ENCODE data around the gene KCNK5. TPM values are rescaled to one million over a fixed set of nuclear protein-coding genes. Genes with fewer than 3 reads are reported as not detected.
A peak's percentile ranks its signal among the peaks of the same experiment; 100 is the strongest.

Gene KCNK5, protein sequence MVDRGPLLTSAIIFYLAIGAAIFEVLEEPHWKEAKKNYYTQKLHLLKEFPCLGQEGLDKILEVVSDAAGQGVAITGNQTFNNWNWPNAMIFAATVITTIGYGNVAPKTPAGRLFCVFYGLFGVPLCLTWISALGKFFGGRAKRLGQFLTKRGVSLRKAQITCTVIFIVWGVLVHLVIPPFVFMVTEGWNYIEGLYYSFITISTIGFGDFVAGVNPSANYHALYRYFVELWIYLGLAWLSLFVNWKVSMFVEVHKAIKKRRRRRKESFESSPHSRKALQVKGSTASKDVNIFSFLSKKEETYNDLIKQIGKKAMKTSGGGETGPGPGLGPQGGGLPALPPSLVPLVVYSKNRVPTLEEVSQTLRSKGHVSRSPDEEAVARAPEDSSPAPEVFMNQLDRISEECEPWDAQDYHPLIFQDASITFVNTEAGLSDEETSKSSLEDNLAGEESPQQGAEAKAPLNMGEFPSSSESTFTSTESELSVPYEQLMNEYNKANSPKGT
- total RNA-seq (2012; rRNA removed) = under 0.01 and 0.25 TPM in 2 replicates

DNA sequence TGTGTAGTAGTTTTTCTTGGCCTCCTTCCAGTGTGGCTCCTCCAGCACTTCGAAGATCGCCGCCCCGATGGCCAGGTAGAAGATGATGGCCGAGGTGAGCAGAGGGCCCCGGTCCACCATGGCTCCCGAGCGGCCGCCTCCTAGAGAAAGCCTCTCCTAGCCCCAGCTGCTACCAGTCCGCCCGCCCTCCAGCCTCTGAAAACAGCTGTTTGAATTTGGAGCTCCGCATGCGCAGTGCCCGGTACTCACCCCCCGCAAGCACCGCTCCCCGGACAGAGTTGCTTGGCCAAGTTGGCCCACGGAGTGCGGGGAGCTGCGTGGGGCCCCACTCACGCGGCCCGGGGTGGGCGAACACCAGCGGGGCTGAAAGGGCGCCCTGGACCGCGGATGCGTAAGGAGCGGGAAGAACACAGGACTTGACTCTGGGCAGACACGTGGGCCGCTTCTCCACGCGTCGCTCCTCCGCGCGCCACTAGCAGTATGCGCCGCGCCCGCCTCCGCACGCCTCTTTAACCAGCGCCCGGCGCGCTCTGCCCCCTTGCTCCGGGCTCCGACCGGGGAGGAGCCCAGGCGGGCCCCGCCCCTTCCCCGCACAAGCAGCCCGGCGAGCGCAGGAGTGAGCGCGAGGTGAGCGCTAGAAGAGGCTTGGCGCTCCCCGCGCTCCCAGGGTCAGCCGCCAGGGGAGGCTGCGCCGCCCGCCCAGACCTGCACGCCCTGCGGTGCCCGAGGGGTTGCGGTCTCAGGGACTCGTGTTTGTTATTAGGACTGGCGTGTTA is at the start of gene KCNK5:
KCNK5 (minus strand) TSS at position 484 of the 776 bp plus-strand sequence; CDS start at position 120, 364 bp downstream.
- Histone ChIP-seq H3K36me3 (ENCODE audit: insufficient read depth, low read length) (no peaks in the 10 kb centered on the region), H3K9ac (ENCODE audit: low read depth, low read length) (no peak within 1 kb of the TSS), H3K4me3 (ENCODE audit: low read length) (peak within 1 kb of the TSS; percentile 59), H3K4me1 (ENCODE audit: control insufficient read depth, insufficient read depth, low read length) (peaks cover 6% of the 10 kb centered on the region), H3K4me2 (ENCODE audit: low read length) (peak within 1 kb of the TSS; percentile 83), H3K27me3 (ENCODE audit: control insufficient read depth, insufficient read depth, low read length) (peaks cover 33% of the 10 kb centered on the region), H3K9me3 (replicated peaks; ENCODE audit: low read length) (no peaks in the 10 kb centered on the region)

DNA sequence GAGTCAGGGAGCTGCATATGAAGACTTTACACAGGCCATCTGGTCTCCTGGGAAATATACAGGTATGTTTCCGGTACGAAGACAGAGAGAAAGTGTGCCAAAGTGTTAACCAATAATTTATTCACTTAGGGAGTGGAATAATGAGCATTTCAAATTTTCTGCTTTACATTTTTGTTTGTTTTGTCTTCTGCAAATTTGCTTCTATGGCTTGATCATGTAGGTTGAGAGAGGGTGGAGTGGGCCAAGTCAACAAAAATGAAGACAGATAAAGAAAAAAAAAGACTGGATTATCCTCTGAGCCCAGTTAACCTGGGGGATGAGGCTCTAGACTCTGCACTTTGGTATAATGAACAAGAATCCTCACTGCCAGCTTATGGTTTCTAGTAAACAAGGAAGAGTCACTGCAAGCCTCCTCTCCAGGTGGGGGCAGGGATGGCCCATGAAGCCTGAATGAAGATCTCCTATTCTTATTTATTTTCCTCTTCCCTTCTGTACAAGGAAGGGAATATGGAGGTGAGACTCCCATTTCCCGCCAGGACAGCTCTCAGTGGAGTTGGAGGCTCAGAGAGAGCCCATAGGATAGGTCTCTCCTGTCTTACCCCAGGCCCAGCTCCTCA is 47.2 kb upstream of the KCNK5 start:
- H3K36me3 ChIP-seq (ENCODE audit: insufficient read depth, low read length) = no peaks in the 10 kb centered on the region
- H3K9me3 ChIP-seq (replicated peaks; ENCODE audit: low read length) = no peaks in the 10 kb centered on the region
- no peak overlapping the region for H3K9ac ChIP-seq (ENCODE audit: low read depth, low read length)
- no peak overlapping the region for H3K4me2 ChIP-seq (ENCODE audit: low read length)
- H3K4me1 ChIP-seq (ENCODE audit: control insufficient read depth, insufficient read depth, low read length) = no peaks in the 10 kb centered on the region
- H3K27me3 ChIP-seq (ENCODE audit: control insufficient read depth, insufficient read depth, low read length) = no peaks in the 10 kb centered on the region
- H3K4me3 ChIP-seq (ENCODE audit: low read length) = no peak overlapping the region

DNA sequence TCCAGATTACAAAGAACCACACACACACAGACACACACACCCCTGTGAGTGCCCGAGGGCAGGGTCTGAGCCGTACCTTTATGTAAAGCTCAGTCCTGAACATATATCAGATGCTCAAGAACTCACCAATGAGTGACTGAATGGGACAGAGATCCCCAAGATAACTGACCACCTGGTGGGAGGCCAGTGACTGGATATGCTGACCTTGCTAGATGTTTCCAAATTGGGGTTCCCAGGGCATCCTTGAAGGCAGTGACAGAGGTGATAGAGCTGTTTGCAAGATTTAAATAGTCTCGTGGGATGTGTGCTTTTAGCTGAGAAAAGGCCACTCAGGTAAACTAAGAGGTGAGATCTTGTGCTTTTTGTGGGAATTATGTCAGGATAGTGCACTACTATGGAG is 45.6 kb upstream of the KCNK5 start:
- no peaks in the 10 kb centered on the region for H3K27me3 ChIP-seq (ENCODE audit: control insufficient read depth, insufficient read depth, low read length)
- no peak overlapping the region for H3K4me3 ChIP-seq (ENCODE audit: low read length)
- no peaks in the 10 kb centered on the region for H3K9me3 ChIP-seq (replicated peaks; ENCODE audit: low read length)
- no peaks in the 10 kb centered on the region for H3K36me3 ChIP-seq (ENCODE audit: insufficient read depth, low read length)
- H3K4me2 ChIP-seq (ENCODE audit: low read length) = no peak overlapping the region
- no peak overlapping the region for H3K9ac ChIP-seq (ENCODE audit: low read depth, low read length)
- no peaks in the 10 kb centered on the region for H3K4me1 ChIP-seq (ENCODE audit: control insufficient read depth, insufficient read depth, low read length)

DNA sequence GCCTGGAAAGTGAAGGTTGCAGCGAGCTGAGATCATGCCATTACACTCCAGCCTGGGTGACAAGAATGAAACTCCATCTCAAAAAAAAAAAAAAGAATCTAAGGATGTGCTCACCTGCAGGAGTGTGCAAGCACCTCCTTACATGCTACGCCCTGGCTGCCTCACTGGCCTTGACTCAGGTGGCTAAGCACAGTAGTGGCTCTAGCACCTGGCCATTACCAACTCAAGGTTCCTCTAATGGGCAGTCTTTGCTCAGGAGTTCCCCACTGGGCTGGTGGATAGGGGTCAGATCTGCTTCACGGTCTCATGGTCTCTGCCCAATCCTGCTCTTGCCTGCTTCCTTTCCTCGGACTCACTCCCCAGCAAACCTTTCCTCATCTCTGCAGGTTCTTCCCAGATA is 45.2 kb upstream of the KCNK5 start:
- no peaks in the 10 kb centered on the region for H3K9me3 ChIP-seq (replicated peaks; ENCODE audit: low read length)
- no peak overlapping the region for H3K4me3 ChIP-seq (ENCODE audit: low read length)
- no peaks in the 10 kb centered on the region for H3K27me3 ChIP-seq (ENCODE audit: control insufficient read depth, insufficient read depth, low read length)
- H3K36me3 ChIP-seq (ENCODE audit: insufficient read depth, low read length) = no peaks in the 10 kb centered on the region
- H3K4me1 ChIP-seq (ENCODE audit: control insufficient read depth, insufficient read depth, low read length) = no peaks in the 10 kb centered on the region
- H3K9ac ChIP-seq (ENCODE audit: low read depth, low read length) = no peak overlapping the region
- H3K4me2 ChIP-seq (ENCODE audit: low read length) = no peak overlapping the region

DNA sequence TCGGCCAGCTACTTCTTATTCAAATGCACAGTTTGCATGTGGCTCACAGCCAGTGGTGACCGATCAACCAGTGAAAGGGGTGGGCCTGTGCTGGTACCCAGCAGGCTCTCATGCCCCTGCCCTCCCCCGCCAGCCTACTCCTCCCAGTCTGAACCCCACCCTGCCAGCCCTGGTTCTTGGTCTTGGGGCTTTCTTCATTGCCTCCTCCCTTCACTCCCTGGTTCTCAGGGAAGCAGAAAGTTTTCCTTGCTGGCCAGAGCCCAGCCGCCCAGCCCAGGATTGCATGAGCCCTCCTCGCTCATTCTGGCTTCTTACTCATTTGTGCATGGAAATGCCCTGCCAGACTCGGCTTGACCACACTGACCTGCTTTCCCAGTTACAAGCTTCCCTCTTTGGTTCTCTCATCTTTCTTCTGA is 44.1 kb upstream of the KCNK5 start:
- no peak overlapping the region for H3K4me2 ChIP-seq (ENCODE audit: low read length)
- no peaks in the 10 kb centered on the region for H3K27me3 ChIP-seq (ENCODE audit: control insufficient read depth, insufficient read depth, low read length)
- no peak overlapping the region for H3K9ac ChIP-seq (ENCODE audit: low read depth, low read length)
- no peak overlapping the region for H3K4me3 ChIP-seq (ENCODE audit: low read length)
- no peaks in the 10 kb centered on the region for H3K9me3 ChIP-seq (replicated peaks; ENCODE audit: low read length)
- H3K4me1 ChIP-seq (ENCODE audit: control insufficient read depth, insufficient read depth, low read length) = no peaks in the 10 kb centered on the region
- no peaks in the 10 kb centered on the region for H3K36me3 ChIP-seq (ENCODE audit: insufficient read depth, low read length)

DNA sequence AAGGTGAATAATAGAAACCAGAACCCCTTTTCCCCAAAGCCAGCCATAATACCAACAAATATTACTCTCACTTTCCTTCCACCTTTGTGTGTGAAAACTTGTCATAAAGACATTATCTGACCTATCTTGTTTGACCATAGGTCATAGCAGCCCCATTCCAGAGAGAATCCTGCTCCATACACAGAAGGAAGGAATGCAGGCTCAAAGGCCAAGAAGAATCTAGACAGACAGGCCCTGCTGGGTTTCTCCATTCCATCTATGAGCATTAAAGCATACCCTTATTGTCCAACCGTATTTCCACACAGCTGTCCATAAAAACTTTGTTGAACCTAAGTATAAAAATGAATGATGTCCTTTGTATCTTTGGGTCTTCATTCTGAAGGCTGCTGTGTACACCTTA is 40.7 kb upstream of the KCNK5 start:
- Histone ChIP-seq H3K4me1 (ENCODE audit: control insufficient read depth, insufficient read depth, low read length) (no peaks in the 10 kb centered on the region), H3K4me3 (ENCODE audit: low read length) (no peak overlapping the region), H3K36me3 (ENCODE audit: insufficient read depth, low read length) (no peaks in the 10 kb centered on the region), H3K27me3 (ENCODE audit: control insufficient read depth, insufficient read depth, low read length) (no peaks in the 10 kb centered on the region), H3K4me2 (ENCODE audit: low read length) (no peak overlapping the region), H3K9me3 (replicated peaks; ENCODE audit: low read length) (no peaks in the 10 kb centered on the region), H3K9ac (ENCODE audit: low read depth, low read length) (no peak overlapping the region)

DNA sequence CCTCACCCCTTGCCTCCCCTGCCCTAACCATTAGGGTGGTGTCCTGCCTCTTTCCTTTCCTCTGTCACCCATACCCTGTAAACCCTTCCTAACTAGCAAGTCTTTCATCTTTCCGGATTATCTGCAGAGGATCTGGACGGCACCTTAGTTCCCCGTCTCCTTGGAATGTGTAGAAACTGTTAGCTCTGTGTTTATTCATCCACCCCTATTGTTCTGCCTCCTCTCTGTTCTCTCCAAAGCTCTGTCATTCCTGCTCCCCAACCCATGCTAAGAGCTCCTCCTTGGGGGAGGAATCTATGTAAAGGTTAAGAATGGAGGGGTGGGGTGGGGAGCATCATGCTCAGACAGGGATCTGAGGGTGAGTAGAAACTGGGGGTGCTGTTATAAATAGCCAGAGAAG is 39.4 kb upstream of the KCNK5 start:
- no peak overlapping the region for H3K9ac ChIP-seq (ENCODE audit: low read depth, low read length)
- no peaks in the 10 kb centered on the region for H3K36me3 ChIP-seq (ENCODE audit: insufficient read depth, low read length)
- H3K4me2 ChIP-seq (ENCODE audit: low read length) = no peak overlapping the region
- H3K4me1 ChIP-seq (ENCODE audit: control insufficient read depth, insufficient read depth, low read length) = no peaks in the 10 kb centered on the region
- no peaks in the 10 kb centered on the region for H3K27me3 ChIP-seq (ENCODE audit: control insufficient read depth, insufficient read depth, low read length)
- no peak overlapping the region for H3K4me3 ChIP-seq (ENCODE audit: low read length)
- no peaks in the 10 kb centered on the region for H3K9me3 ChIP-seq (replicated peaks; ENCODE audit: low read length)

DNA sequence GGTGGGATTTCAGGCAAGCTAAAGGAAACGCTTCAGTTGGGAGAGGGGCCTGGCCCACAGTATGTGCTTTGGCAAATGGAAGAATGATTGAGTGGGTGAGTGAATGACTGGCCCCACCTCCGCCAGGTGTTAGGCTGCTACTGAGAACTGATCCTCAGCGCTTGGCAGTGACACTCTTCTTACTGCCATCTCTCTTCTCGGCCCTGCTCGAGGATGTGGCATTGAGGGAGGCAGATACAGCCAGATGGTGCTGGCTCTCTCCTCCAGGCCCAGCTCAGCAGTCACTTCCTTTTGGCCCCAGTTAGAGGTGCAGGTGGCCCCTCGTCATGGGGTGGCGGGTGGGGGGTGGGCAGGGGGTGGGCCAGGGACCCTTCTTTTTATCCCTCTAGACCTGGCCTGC is 38.9 kb upstream of the KCNK5 start:
- Histone ChIP-seq H3K36me3 (ENCODE audit: insufficient read depth, low read length) (no peaks in the 10 kb centered on the region), H3K27me3 (ENCODE audit: control insufficient read depth, insufficient read depth, low read length) (no peaks in the 10 kb centered on the region), H3K9me3 (replicated peaks; ENCODE audit: low read length) (no peaks in the 10 kb centered on the region), H3K4me1 (ENCODE audit: control insufficient read depth, insufficient read depth, low read length) (no peaks in the 10 kb centered on the region), H3K4me2 (ENCODE audit: low read length) (no peak overlapping the region), H3K4me3 (ENCODE audit: low read length) (no peak overlapping the region), H3K9ac (ENCODE audit: low read depth, low read length) (no peak overlapping the region)

DNA sequence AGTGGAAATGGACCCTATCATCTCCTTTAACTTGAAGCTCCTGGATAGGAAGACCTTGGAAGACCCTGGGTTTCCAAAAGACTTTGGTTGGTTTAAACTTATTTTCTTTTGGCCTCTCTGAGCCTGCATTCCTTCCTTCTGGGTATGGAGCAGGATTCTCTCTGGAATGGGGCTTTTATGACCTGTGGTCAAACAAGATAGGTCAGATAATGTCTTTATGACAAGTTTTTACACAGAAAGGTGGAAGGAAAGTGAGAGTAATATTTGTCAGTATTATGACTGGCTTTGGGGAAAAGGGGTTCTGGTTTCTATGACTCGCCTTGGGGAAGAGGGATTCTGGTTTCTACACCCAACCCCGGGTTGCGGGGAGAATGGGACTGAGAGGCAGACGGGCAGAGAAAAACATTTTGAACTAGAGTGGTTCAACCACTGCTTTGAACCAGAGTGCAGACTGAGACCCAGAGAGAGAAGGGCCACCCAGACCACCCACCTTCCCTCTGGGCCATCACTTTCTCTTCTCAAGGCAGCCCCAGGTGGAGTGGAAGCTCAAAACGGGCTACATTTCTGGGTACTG is 37.6 kb upstream of the KCNK5 start:
- Histone ChIP-seq H3K27me3 (ENCODE audit: control insufficient read depth, insufficient read depth, low read length) (no peaks in the 10 kb centered on the region), H3K9me3 (replicated peaks; ENCODE audit: low read length) (no peaks in the 10 kb centered on the region), H3K9ac (ENCODE audit: low read depth, low read length) (no peak overlapping the region), H3K4me3 (ENCODE audit: low read length) (no peak overlapping the region), H3K4me2 (ENCODE audit: low read length) (no peak overlapping the region), H3K36me3 (ENCODE audit: insufficient read depth, low read length) (no peaks in the 10 kb centered on the region), H3K4me1 (ENCODE audit: control insufficient read depth, insufficient read depth, low read length) (no peaks in the 10 kb centered on the region)

DNA sequence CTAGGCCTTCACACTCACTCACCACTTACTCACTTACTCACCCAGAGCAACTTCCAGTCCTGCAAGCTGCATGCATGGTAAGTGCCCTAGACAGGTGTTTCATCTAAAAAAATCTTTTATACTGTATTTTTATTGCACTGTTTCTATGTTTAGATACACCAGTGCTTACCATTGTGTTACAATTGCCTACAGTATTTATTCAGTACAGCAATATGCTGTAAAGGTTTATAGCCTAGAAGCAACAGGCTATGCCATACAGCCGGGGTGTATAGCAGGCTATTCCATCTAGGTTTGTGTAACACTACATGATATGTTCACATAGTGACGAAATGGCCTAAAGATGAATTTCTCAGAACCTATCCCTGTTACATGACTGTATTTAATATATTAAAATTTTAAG is 37.1 kb upstream of the KCNK5 start:
- Histone ChIP-seq H3K4me1 (ENCODE audit: control insufficient read depth, insufficient read depth, low read length) (no peaks in the 10 kb centered on the region), H3K36me3 (ENCODE audit: insufficient read depth, low read length) (no peaks in the 10 kb centered on the region), H3K4me3 (ENCODE audit: low read length) (no peak overlapping the region), H3K4me2 (ENCODE audit: low read length) (no peak overlapping the region), H3K9me3 (replicated peaks; ENCODE audit: low read length) (no peaks in the 10 kb centered on the region), H3K9ac (ENCODE audit: low read depth, low read length) (no peak overlapping the region), H3K27me3 (ENCODE audit: control insufficient read depth, insufficient read depth, low read length) (no peaks in the 10 kb centered on the region)
